Stimulated activated CD4-positive, alpha-beta T cell treated with anti-CD3 and anti-CD28 coated beads, TNF-alpha, amount 100 ng/mL, for 1 hour (primary cell): ENCODE data around the gene DRC1.

Source experiments
- DNase-seq, 3 donors: peaks; one replicate each; pipeline ENCODE4 v3.0.0-alpha.2; 2020; ENCODE audit warnings: low read depth in 3 of 3, low spot score in 1 of 3

The DRC1 gene

GRCh38 chr2:26396734-26397298 lies 4.9 kb upstream of the DRC1 start:
- DNase-seq = no peak

GRCh38 chr2:26399771-26400376 lies 1.8 kb upstream of the DRC1 start:
- no peak for DNase-seq

GRCh38 chr2:26400723-26401122 lies 997 bp upstream of the DRC1 start:
- DNase-seq = no peak

- DNase-seq = no peak
Measured at GRCh38 chr2:26407526-26407925, 5.8 kb downstream of the DRC1 start.

- no peak for DNase-seq
Measured at GRCh38 chr2:26409785-26410184, 8.1 kb downstream of the DRC1 start.

- no peak for DNase-seq
Measured at GRCh38 chr2:26410764-26411243, 9.1 kb downstream of the DRC1 start.

- DNase-seq = no peak
Measured at GRCh38 chr2:26411419-26411818, 9.7 kb downstream of the DRC1 start.

- DNase-seq = no peak
Measured at GRCh38 chr2:26412091-26412673, 10.5 kb downstream of the DRC1 start.

GRCh38 chr2:26414311-26414710 lies 12.6 kb downstream of the DRC1 start:
- DNase-seq = no peak

GRCh38 chr2:26421961-26422360 lies 20.2 kb downstream of the DRC1 start:
- no peak for DNase-seq

- DNase-seq = no peak
Measured at GRCh38 chr2:26422947-26423629, 21.4 kb downstream of the DRC1 start.

GRCh38 chr2:26423750-26424149 lies 22.0 kb downstream of the DRC1 start:
- DNase-seq = no peak

- no peak for DNase-seq
Measured at GRCh38 chr2:26424221-26424620, 22.5 kb downstream of the DRC1 start.

GRCh38 chr2:26428846-26429245 lies 27.1 kb downstream of the DRC1 start:
- no peak for DNase-seq

GRCh38 chr2:26429779-26430578 lies 28.3 kb downstream of the DRC1 start:
- DNase-seq = no peak

- DNase-seq = no peak
Measured at GRCh38 chr2:26430826-26431225, 29.1 kb downstream of the DRC1 start.

GRCh38 chr2:26432363-26432762 lies 30.6 kb downstream of the DRC1 start:
- DNase-seq = no peak

GRCh38 chr2:26432859-26433258 lies 31.1 kb downstream of the DRC1 start:
- no peak for DNase-seq

GRCh38 chr2:26435106-26435505 lies 33.4 kb downstream of the DRC1 start:
- no peak for DNase-seq

GRCh38 chr2:26438526-26438925 lies 36.8 kb downstream of the DRC1 start:
- DNase-seq = no peak

- DNase-seq = no peak
Measured at GRCh38 chr2:26438926-26439325, 37.2 kb downstream of the DRC1 start.
